DMS 273 (cell line): ENCODE results near the gene ARHGAP6.
"Not testable (repeated sequence)": the region's sequence is repeated elsewhere in the genome, so short reads cannot be mapped to it uniquely, and the experiment has no call there.

Experiments
- DNase-seq: peaks from one replicate; lab custom pipeline; 2025; ENCODE audit not compliant: unreplicated experiment; lab: John Stamatoyannopoulos, UW

The ARHGAP6 gene

DNA sequence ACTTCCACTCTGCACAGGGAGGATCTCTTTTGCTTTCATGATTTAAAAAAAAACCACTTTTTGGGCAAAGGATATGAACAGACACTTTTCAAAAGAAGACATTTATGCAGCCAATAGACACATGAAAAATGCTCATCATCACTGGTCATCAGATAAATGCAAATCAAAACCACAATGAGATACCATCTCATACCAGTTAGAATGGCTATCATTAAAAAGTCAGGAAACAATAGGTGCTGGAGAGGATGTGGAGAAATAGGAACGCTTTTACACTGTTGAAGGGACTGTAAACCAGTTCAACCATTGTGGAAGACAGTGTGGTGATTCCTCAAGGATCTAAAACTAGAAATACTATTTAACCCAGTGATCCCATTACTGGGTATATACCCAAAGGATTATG is 87.4 kb downstream of the ARHGAP6 start:
- not testable (repeated sequence) for DNase-seq

GRCh38 chrX:11577603-11578002 is 88.1 kb downstream of the ARHGAP6 start:
- DNase-seq, result no peak

- no peak for DNase-seq
Observed at GRCh38 chrX:11575332-11575731, 90.4 kb downstream of the ARHGAP6 start.

DNA sequence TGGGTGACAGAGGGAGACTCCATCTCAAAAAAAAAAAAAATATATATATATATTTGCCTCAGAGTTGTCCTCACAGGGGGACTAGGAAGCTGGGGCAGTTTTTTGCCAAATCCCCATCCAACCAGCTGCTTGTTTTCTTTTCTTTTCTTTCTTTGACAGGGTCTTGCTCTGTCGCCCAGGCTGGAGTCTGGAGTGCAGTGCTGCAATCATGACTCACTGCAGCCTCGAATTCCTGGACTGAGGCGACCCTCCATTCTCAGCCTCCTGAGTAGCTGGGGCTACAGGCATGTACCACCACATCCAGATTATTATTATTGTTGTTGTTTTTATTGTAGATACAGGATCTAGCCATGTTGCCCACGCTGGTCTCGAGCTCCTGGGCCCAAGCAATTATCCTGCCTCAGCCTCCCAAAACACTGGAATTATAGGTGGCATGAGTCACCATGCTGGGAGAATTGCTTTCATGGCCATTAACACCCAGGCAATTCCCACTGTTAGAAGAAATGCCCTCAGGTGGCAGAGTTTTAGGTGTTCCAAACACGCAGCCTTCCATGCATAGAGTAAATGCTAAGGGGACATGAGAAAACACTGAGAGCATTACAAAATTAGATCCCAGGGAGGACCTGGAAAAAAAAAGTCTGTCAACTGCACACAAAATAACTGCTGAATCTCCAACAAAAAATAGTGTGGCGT is 98.0 kb downstream of the ARHGAP6 start:
- no peak for DNase-seq

- DNase-seq, result no peak
Observed at GRCh38 chrX:11566789-11567188, 98.9 kb downstream of the ARHGAP6 start.

DNA sequence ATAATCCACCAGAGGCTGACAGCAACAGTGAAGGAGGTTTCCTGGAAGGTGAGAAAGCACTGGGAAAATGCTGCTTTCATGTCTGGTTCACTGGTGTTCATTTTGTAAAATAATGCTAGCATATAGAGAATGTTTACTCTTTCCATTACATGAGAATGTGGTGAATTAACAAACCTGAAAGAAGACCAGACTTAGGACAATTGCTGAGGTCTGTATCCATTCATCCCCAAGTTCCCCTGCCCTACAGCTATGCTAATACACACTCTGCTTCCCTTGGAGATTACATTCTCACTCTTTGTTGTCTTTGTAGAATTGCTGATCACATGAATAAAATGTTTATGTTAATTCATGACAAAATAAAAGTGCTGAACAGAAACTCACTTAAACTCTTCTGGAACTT is 99.5 kb downstream of the ARHGAP6 start:
- no peak for DNase-seq

DNA sequence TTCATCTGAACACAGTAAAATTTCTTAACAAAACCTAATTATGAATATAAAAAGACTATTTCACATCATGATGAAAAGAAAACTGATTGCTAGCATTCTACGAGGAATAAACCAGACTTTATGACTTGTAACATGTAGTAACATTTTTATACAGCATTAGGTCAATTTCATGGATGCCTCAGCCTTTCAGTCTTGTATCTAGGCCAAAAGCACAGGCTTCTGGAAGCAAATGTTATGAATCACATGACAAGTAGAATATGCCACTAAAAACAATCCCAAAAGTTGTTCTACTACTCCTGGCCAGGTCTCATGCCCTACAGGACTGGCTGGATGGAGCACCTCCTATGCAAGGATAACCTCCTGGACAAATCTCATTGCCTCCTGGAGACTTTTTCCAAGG is 101.2 kb downstream of the ARHGAP6 start:
- DNase-seq, result no peak

DNA sequence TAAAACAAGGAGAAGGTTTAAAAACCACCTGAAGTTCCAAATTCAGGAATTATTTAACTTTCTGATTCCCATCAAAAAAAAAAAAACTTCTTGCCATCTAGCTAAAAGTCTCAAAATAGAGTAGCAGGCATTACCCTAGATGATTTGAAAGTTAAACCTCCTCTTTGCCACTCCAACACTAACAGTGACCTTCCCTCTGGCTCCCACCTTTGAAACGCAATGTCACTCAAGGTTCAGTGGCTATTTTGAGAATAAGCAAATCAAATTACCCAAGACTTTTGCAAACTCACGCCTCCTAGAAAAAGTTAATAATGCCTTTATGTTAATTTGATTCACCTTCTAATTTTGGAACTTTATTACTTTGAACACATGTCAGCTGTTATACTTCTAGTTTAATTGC is 103.2 kb downstream of the ARHGAP6 start:
- no peak for DNase-seq

DNA sequence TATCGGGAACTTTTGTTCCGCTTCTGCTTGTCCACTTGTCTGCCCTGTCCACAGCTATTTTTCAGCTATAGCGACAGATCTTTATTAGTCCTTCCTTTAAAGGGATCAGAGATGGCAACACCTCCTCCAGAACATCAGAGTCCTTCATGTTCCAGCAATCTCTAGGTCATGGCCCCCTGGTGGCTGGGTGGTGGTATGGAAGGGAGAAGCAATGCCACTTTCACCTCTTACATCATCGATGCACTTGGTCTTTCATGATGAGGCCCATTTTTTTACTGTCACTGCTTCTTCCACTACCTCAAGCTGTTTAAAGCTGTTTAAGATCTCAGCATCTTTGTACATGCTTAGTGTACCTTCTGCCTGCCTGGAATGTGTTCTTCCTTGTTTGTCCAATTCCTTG is 106.7 kb downstream of the ARHGAP6 start:
- DNase-seq, result peak; percentile 63

DNA sequence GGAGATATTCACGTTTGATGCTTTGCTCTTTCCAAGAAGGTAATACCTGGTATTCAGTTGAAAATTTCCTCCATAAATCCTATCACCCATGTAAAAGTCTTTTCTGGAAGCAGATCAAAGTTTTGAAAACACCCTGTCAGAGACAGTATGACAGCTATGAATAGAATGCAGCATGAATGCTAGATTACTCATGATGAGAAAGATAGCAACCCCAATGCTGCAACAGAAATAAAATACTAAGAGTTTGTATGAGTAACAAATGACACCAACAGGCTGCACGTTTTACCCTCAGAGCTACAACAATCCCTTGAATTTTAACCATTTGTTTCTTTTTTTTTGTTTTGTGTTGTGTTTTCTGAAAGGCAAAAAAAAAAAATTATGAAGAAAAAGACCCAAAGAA is 108.6 kb downstream of the ARHGAP6 start:
- no peak for DNase-seq

DNA sequence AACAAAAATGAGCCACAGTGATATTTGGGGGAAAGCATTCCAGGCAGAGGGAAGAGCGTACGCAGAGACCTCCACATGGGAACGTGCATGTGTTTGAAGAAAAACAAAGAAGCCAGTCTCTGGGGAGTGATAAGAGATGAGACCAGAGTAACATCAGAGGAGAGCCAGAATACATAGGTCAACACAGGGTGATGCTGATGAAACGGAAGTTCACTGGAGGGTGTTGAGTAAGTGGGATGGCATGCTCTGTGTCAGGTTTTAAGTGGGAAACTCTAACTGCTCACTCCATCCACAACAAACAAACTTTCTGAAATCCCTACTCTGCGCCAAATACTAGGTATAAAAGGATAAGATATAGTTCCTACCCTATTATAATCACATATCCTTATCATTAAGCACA is 110.0 kb downstream of the ARHGAP6 start:
- DNase-seq, result no peak

GRCh38 chrX:11553594-11553993 is 112.1 kb downstream of the ARHGAP6 start:
- DNase-seq, result no peak

GRCh38 chrX:11551151-11551550 is 114.6 kb downstream of the ARHGAP6 start:
- DNase-seq, result no peak

DNA sequence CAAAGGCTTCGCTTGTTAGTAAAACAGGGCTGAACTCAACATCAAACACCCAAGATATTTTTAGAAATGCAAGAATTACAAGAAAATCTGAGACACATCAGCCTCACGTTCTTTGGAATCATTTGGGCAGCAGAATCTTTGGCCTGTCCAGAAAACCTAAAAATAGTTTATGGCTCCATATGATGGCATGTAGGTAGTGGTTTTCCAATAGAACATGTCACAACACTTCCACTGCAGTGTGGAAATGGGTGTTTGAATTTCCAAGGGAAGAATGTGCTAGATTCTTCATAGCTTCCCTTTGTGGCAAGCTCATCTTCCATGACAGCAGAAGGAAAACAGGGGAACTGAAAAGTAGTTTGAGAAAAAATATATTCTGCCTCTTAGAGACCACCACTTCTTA is 118.8 kb downstream of the ARHGAP6 start:
- no peak for DNase-seq

GRCh38 chrX:11543249-11543648 is 122.5 kb downstream of the ARHGAP6 start:
- DNase-seq, result no peak

- DNase-seq, result no peak
Observed at GRCh38 chrX:11541510-11541909, 124.2 kb downstream of the ARHGAP6 start.

GRCh38 chrX:11540532-11541377 is 125.0 kb downstream of the ARHGAP6 start:
- peak; percentile 68 for DNase-seq

DNA sequence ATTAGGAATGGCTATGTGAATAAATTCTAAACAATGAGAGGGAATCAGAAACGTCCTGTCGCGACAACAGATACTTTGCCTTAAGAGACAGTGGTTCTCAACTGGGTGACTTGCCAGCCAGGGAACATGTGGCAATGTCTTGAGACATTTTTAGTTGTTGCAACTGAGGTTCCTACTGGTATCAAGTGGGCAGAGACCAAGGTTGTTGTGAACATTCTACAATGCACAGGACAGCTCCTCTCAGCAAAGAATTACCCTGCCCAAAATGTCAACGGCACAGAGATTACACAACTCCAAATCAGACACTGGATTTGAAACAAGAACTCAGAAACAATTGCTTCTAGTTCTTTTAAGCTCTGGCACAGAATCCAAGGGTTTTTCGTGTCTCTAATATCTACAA is 128.6 kb downstream of the ARHGAP6 start:
- DNase-seq, result no peak

GRCh38 chrX:11535156-11535919 is 130.4 kb downstream of the ARHGAP6 start:
- DNase-seq, result no peak

DNA sequence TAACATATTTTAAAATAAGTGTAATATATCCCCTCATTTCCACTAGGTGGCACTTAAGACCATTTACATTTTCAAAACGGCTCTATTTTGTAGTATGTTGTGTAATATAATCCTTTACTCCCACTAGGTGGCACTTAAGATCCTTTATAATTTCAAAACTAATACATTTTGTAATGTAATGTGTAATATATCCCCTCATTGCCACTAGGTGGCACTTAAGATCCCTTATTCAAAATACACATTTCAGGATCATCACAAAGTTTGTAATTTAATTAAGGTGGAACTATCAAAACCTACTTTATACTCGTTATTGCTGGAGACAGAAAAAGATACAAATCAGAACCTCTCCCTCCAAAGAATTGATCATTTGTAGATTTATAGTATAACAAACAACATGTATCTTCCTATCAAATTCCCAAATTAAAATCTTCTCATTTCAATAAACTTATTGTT is 132.5 kb downstream of the ARHGAP6 start:
- peak; percentile 92 for DNase-seq

DNA sequence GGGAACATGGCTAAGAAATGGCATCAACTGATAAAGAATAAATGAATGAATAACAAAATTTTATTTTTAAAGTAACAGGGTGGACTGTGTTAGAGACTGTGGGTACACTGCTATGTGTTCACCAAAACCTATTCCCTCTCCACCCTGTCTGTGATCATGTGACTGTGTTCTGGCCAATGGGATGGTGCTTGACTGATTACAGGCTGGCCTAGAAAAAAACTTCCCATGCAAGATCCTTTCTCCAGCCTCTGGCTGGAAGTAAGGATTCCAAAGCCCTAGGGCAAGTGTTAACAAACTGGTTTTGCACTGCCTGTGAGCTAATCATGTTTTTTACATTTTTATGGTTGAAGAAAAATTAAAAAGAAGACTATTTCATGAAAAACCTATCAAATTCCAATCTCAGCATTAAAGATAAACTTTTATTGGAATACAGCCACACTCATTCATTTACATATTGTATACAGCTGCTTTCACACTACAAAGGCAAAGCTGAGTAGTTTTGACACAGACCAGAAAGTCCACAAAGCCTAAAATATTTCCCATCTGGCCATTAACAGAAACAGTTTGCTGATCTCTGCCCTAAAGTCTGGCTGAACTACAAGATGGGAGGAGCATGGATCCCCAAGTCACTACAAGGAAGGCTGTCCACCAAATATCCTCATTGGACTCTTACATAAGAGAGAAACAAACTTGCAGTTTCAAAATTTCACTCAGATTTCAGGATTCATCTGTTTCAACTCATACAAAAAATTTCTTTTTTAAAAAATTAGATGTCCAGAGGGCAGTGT is 133.2 kb downstream of the ARHGAP6 start:
- peak; percentile 30 for DNase-seq
